ENCODE data around the gene ADAMTS12. TPM values are rescaled to one million over a fixed set of nuclear protein-coding genes. Genes with fewer than 3 reads are reported as not detected.

The ADAMTS12 gene
- total and polyA plus RNA-seq, 9 of the 15 experiments (the other 6 are each of a cell fraction or from before 2014, with no cell fraction given), result 0.11 TPM; not detected in 8

GRCh38 chr5:33491941-33492340 is 399.8 kb downstream of the ADAMTS12 start:
- no peak overlapping the region for H3K4me2 ChIP-seq (ENCODE audit: insufficient read depth, low read length)
- ATAC-seq (no peak), DNase-seq (ENCODE audit: extremely low read depth in 1 of 4, low spot score in 3 of 4) (no peak), FAIRE-seq (no peak)
- H3K9ac ChIP-seq (ENCODE audit: insufficient read depth in 1 of 2, low read depth in 2 of 2, low read length in 2 of 2), result no peak overlapping the region
- no TSS peak for BruUV-seq (replicated peaks)
- in situ Hi-C loops (cut with MboI) (no loop called here), intact Hi-C loops (cut with micrococcal nuclease) (no loop called here)
- no peak overlapping the region for H3K4me3 ChIP-seq
- H3K27me3 ChIP-seq (ENCODE audit: control insufficient read depth in 2 of 2, insufficient read depth in 2 of 2, low read length in 2 of 2), result peaks cover 0 to 7% of the 10 kb centered on the region in 2 experiments; a peak in 2 of 5 replicates
- POLR2A ChIA-PET, result interaction anchor here (0.6 kb wide), 1 partner anchor 39 kb away, joined by 3 read pairs; no protein-coding TSS in a partner anchor
- H3K9me1 ChIP-seq (ENCODE audit: control insufficient read depth, insufficient read depth, low read length), result no peaks in the 10 kb centered on the region
- TF ChIP-seq THRA (IDR thresholded peaks at IDR 0.05) (no peak), NFE2L1 (tag; IDR thresholded peaks at IDR 0.05; ENCODE audit: borderline replicate concordance, low read depth) (no peak), RBM14 (IDR thresholded peaks at IDR 0.05; ENCODE audit: borderline replicate concordance, insufficient read depth, low read depth, low read length) (no peak), USF2 (CRISPR knock-in tag; IDR thresholded peaks at IDR 0.05) (no peak), ARID2 (IDR thresholded peaks at IDR 0.05) (no peak), CHCHD3 (CRISPR knock-in tag; IDR thresholded peaks at IDR 0.05) (no peak), BRD9 (IDR thresholded peaks at IDR 0.05; ENCODE audit: low read depth, partially characterized antibody) (no peak), ZNF830 (CRISPR knock-in tag; IDR thresholded peaks at IDR 0.05) (no peak)
- TF ChIP-seq, protein P1, sequence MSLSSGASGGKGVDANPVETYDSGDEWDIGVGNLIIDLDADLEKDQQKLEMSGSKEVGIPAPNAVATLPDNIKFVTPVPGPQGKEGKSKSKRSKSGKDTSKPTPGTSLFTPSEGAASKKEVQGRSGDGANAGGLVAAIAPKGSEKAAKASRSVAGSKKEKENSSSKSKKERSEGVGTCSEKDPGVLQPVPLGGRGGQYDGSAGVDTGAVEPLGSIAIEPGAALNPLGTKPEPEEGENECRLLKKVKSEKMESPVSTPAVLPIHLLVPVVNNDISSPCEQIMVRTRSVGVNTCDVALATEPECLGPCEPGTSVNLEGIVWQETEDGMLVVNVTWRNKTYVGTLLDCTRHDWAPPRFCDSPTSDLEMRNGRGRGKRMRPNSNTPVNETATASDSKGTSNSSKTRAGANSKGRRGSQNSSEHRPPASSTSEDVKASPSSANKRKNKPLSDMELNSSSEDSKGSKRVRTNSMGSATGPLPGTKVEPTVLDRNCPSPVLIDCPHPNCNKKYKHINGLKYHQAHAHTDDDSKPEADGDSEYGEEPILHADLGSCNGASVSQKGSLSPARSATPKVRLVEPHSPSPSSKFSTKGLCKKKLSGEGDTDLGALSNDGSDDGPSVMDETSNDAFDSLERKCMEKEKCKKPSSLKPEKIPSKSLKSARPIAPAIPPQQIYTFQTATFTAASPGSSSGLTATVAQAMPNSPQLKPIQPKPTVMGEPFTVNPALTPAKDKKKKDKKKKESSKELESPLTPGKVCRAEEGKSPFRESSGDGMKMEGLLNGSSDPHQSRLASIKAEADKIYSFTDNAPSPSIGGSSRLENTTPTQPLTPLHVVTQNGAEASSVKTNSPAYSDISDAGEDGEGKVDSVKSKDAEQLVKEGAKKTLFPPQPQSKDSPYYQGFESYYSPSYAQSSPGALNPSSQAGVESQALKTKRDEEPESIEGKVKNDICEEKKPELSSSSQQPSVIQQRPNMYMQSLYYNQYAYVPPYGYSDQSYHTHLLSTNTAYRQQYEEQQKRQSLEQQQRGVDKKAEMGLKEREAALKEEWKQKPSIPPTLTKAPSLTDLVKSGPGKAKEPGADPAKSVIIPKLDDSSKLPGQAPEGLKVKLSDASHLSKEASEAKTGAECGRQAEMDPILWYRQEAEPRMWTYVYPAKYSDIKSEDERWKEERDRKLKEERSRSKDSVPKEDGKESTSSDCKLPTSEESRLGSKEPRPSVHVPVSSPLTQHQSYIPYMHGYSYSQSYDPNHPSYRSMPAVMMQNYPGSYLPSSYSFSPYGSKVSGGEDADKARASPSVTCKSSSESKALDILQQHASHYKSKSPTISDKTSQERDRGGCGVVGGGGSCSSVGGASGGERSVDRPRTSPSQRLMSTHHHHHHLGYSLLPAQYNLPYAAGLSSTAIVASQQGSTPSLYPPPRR (CRISPR knock-in tag; IDR thresholded peaks at IDR 0.05; ENCODE audit: borderline replicate concordance), result no peak
- H3K79me2 ChIP-seq (ENCODE audit: control insufficient read depth, insufficient read depth, low read length), result no peaks in the 10 kb centered on the region
- no peaks in the 10 kb centered on the region for H3K36me3 ChIP-seq (ENCODE audit: control insufficient read depth, insufficient read depth, low read length)
- no peaks in the 10 kb centered on the region for H4K20me1 ChIP-seq (replicated peaks; ENCODE audit: control insufficient read depth, insufficient read depth, low read length)
- no peaks in the 10 kb centered on the region for H3K9me3 ChIP-seq (replicated peaks; ENCODE audit: control insufficient read depth, insufficient read depth, low read depth, low read length)
- no peak overlapping the region for H3K27ac ChIP-seq (ENCODE audit: extremely low read depth, low read depth, low read length)
- CTCF ChIA-PET (ENCODE audit: low intra/inter-chr PET ratio), result no interaction called here
- peaks cover 0 to 4% of the 10 kb centered on the region in 2 experiments; a peak in 1 of 5 replicates for H3K4me1 ChIP-seq (replicated peaks in 1 of 2; ENCODE audit: control insufficient read depth in 2 of 2, insufficient read depth in 2 of 2, low read length in 2 of 2)
- H2AFZ ChIP-seq (ENCODE audit: low read depth, low read length), result no peak overlapping the region
